ENCODE data around the gene MEIS2.

GRCh38 chr15:36966708-36967107 is 133.6 kb downstream of the MEIS2 start:
- TF ChIP-seq CTCF (IDR thresholded peaks at IDR 0.05), result no peak
- no peak for TF ChIP-seq POLR2A (IDR thresholded peaks at IDR 0.05)
